ENCODE measurements around the gene RCC2.

GRCh38 chr1:17440827-17441168 is 1.3 kb upstream of the RCC2 start:
- TF ChIP-seq MXI1 (IDR thresholded peaks at IDR 0.05; ENCODE audit: low read depth, low read length) = no peak
- no peak for TF ChIP-seq CTCF (IDR thresholded peaks at IDR 0.05)
- TF ChIP-seq JUND (IDR thresholded peaks at IDR 0.05) = no peak
- no peak for TF ChIP-seq EZH2phosphoT487 (IDR thresholded peaks at IDR 0.05; ENCODE audit: borderline replicate concordance, low read depth)
- no peak for TF ChIP-seq IRF3 (IDR thresholded peaks at IDR 0.05; ENCODE audit: low read depth, low read length)
- TF ChIP-seq ELF1 (IDR thresholded peaks at IDR 0.05) = no peak
- no peak for TF ChIP-seq FOXM1 (IDR thresholded peaks at IDR 0.05; ENCODE audit: low read depth)
- no peak for TF ChIP-seq FOXJ3 (CRISPR knock-in tag; IDR thresholded peaks at IDR 0.05)
- no peak for TF ChIP-seq GABPA (IDR thresholded peaks at IDR 0.05; ENCODE audit: low read depth)
- no peak for TF ChIP-seq MEF2A (IDR thresholded peaks at IDR 0.05; ENCODE audit: borderline replicate concordance, low read depth)
- TF ChIP-seq EP300 (IDR thresholded peaks at IDR 0.05; ENCODE audit: borderline replicate concordance in 1 of 2, low read depth in 1 of 2, low read length in 1 of 2) = no peak
- TF ChIP-seq GATA2 (CRISPR knock-in tag; IDR thresholded peaks at IDR 0.05) = no peak
